ENCODE measurements around the gene PRUNE1. TPM values are rescaled to one million over a fixed set of nuclear protein-coding genes. Genes with fewer than 3 reads are reported as not detected.

PRUNE1 gene
- total RNA-seq, 1 experiment from 2014 or later = 24.3 TPM

- Histone ChIP-seq H3K9me3 (no peaks in the 10 kb centered on the region), H3K36me3 (ENCODE audit: control insufficient read depth, insufficient read depth, low read length) (peaks cover 18% of the 10 kb centered on the region), H3K27me3 (replicated peaks; ENCODE audit: control insufficient read depth, insufficient read depth, low read length) (no peaks in the 10 kb centered on the region), H3K4me3 (ENCODE audit: low read depth, low read length) (no peak overlapping the region), H3K4me1 (peaks cover 31% of the 10 kb centered on the region)
- H3K27me3 Mint-ChIP-seq (ENCODE audit: insufficient read depth, unreplicated experiment) = no peaks in the 10 kb centered on the region
- intact Hi-C loops (cut with micrococcal nuclease; ENCODE audit: unreplicated experiment) = no loop called here
- no peak overlapping the region for H3K27ac Mint-ChIP-seq (ENCODE audit: unreplicated experiment)
- CTCF ChIA-PET = no interaction called here
- DNase-seq = no peak
- POLR2A ChIA-PET = interaction anchor here (0.8 to 1.1 kb wide), 2 partner anchors 9 to 11 kb away, joined by 3 read pairs; partner anchors contain the start of gene CERS2
- H3K4me1 Mint-ChIP-seq (ENCODE audit: low read depth, unreplicated experiment) = peaks cover 50% of the 10 kb centered on the region
- H3K4me3 Mint-ChIP-seq (ENCODE audit: unreplicated experiment) = no peak overlapping the region
- TF ChIP-seq, protein P1, sequence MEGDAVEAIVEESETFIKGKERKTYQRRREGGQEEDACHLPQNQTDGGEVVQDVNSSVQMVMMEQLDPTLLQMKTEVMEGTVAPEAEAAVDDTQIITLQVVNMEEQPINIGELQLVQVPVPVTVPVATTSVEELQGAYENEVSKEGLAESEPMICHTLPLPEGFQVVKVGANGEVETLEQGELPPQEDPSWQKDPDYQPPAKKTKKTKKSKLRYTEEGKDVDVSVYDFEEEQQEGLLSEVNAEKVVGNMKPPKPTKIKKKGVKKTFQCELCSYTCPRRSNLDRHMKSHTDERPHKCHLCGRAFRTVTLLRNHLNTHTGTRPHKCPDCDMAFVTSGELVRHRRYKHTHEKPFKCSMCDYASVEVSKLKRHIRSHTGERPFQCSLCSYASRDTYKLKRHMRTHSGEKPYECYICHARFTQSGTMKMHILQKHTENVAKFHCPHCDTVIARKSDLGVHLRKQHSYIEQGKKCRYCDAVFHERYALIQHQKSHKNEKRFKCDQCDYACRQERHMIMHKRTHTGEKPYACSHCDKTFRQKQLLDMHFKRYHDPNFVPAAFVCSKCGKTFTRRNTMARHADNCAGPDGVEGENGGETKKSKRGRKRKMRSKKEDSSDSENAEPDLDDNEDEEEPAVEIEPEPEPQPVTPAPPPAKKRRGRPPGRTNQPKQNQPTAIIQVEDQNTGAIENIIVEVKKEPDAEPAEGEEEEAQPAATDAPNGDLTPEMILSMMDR (IDR thresholded peaks at IDR 0.05; ENCODE audit: insufficient read depth in 1 of 2, low read depth in 1 of 2, low read length in 1 of 2, severe bottlenecking in 1 of 2, unreplicated experiment in 1 of 2) = no peak
- TSS peak; percentile 40 for BruUV-seq (replicated peaks)
- peaks cover 96% of the 10 kb centered on the region for H3K36me3 Mint-ChIP-seq (ENCODE audit: insufficient read depth, unreplicated experiment)
- H3K9me3 Mint-ChIP-seq (ENCODE audit: unreplicated experiment) = no peaks in the 10 kb centered on the region
These were observed 42.6 kb upstream of the PRUNE1 start for GRCh38 chr1:150965605-150966004.

GRCh38 chr1:150966011-150966410 lies 42.2 kb upstream of the PRUNE1 start:
- POLR2A ChIA-PET = interaction anchor here (1.1 kb wide), 1 partner anchor 11 kb away, joined by 3 read pairs; no protein-coding TSS in a partner anchor
- Mint-ChIP-seq H3K36me3 (ENCODE audit: insufficient read depth, unreplicated experiment) (peaks cover 92% of the 10 kb centered on the region), H3K9me3 (ENCODE audit: unreplicated experiment) (no peaks in the 10 kb centered on the region), H3K27ac (ENCODE audit: unreplicated experiment) (peak overlapping the region; percentile 68), H3K4me1 (ENCODE audit: low read depth, unreplicated experiment) (peaks cover 54% of the 10 kb centered on the region), H3K27me3 (ENCODE audit: insufficient read depth, unreplicated experiment) (no peaks in the 10 kb centered on the region), H3K4me3 (ENCODE audit: unreplicated experiment) (no peak overlapping the region)
- H3K4me3 ChIP-seq (ENCODE audit: low read depth, low read length) = no peak overlapping the region
- intact Hi-C loops (cut with micrococcal nuclease; ENCODE audit: unreplicated experiment) = no loop called here
- BruUV-seq (replicated peaks) = no TSS peak
- peaks cover 16% of the 10 kb centered on the region for H3K36me3 ChIP-seq (ENCODE audit: control insufficient read depth, insufficient read depth, low read length)
- TF ChIP-seq, protein P1 (IDR thresholded peaks at IDR 0.05; ENCODE audit: insufficient read depth in 1 of 2, low read depth in 1 of 2, low read length in 1 of 2, severe bottlenecking in 1 of 2, unreplicated experiment in 1 of 2) = no peak
- H3K27me3 ChIP-seq (replicated peaks; ENCODE audit: control insufficient read depth, insufficient read depth, low read length) = no peaks in the 10 kb centered on the region
- DNase-seq = no peak
- H3K4me1 ChIP-seq = peaks cover 35% of the 10 kb centered on the region
- no peaks in the 10 kb centered on the region for H3K9me3 ChIP-seq
- CTCF ChIA-PET = no interaction called here

DNA sequence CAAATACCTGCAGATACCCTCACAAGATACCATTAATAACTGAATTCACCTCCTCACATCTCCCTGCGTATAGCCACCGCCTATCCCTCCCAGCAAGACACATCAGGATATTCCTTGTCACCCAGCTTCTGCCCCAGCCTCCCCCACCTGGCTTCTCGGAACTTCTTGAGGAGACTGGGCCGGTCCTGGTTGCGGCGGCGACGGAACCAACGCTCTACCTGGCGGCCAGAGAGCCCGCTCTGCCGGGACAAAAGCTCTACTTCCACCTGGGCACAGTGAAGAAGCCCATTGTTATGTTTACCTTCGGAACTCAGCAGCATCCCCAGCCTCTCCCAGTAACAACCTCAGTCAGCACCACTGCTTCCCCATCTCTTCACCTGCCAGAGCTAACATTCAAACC lies 40.3 kb upstream of the PRUNE1 start:
- no peaks in the 10 kb centered on the region for H3K27me3 Mint-ChIP-seq (ENCODE audit: insufficient read depth, unreplicated experiment)
- no peaks in the 10 kb centered on the region for H3K9me3 Mint-ChIP-seq (ENCODE audit: unreplicated experiment)
- H3K36me3 Mint-ChIP-seq (ENCODE audit: insufficient read depth, unreplicated experiment) = peaks cover 85% of the 10 kb centered on the region
- CTCF ChIA-PET = no interaction called here
- intact Hi-C loops (cut with micrococcal nuclease; ENCODE audit: unreplicated experiment) = no loop called here
- DNase-seq = no peak
- POLR2A ChIA-PET = no interaction called here
- H3K9me3 ChIP-seq = no peaks in the 10 kb centered on the region
- peaks cover 14% of the 10 kb centered on the region for H3K36me3 ChIP-seq (ENCODE audit: control insufficient read depth, insufficient read depth, low read length)
- H3K4me3 Mint-ChIP-seq (ENCODE audit: unreplicated experiment) = no peak overlapping the region
- no peaks in the 10 kb centered on the region for H3K27me3 ChIP-seq (replicated peaks; ENCODE audit: control insufficient read depth, insufficient read depth, low read length)
- H3K4me3 ChIP-seq (ENCODE audit: low read depth, low read length) = no peak overlapping the region
- peaks cover 38% of the 10 kb centered on the region for H3K4me1 ChIP-seq
- TF ChIP-seq, protein P1 (IDR thresholded peaks at IDR 0.05; ENCODE audit: insufficient read depth in 1 of 2, low read depth in 1 of 2, low read length in 1 of 2, severe bottlenecking in 1 of 2, unreplicated experiment in 1 of 2) = no peak
- peaks cover 58% of the 10 kb centered on the region for H3K4me1 Mint-ChIP-seq (ENCODE audit: low read depth, unreplicated experiment)
- no TSS peak for BruUV-seq (replicated peaks)
- peak overlapping the region; percentile 53 for H3K27ac Mint-ChIP-seq (ENCODE audit: unreplicated experiment)

All from Caco-2 (cell line).